RWPE2 (cell line): ENCODE data around the gene HDAC1.
A peak's percentile ranks its signal among the peaks of the same experiment; 100 is the strongest.

Source experiments
- ATAC-seq: fragments of 200-7000 bp; cut with Tn5 transposase; 3 replicates; pipeline ENCODE4 v1.9.1; 2021; ENCODE audit warnings: low read depth
- DNase-seq: peaks from one replicate; pipeline ENCODE4 v3.0.0-alpha.2; 2020; ENCODE audit warnings: low spot score
- H3K27ac ChIP-seq: fragments of 450-650 bp; 2 replicates; pipeline ENCODE4 v1.5.1; 2017; ENCODE audit warnings: mild to moderate bottlenecking; ENCODE audit not compliant: poor library complexity, severe bottlenecking
- H3K27me3 ChIP-seq: fragments of 250-450 bp; sonication (Bioruptor Pico); 2 replicates; pipeline ENCODE4 v1.5.1; 2021; ENCODE audit warnings: mild to moderate bottlenecking, moderate library complexity; ENCODE audit not compliant: insufficient read depth, poor library complexity, severe bottlenecking
- H3K36me3 ChIP-seq: fragments of 250-450 bp; sonication (Bioruptor Pico); 2 replicates; pipeline ENCODE4 v1.5.1; 2020; ENCODE audit warnings: low read depth, mild to moderate bottlenecking, moderate library complexity
- H3K4me1 ChIP-seq: fragments of 250-450 bp; sonication (Bioruptor Pico); 2 replicates; pipeline ENCODE4 v1.5.1; 2021; ENCODE audit warnings: mild to moderate bottlenecking, moderate library complexity; ENCODE audit not compliant: insufficient read depth, poor library complexity, severe bottlenecking
- H3K4me3 ChIP-seq: fragments of 250-450 bp; sonication (Bioruptor Pico); 2 replicates; pipeline ENCODE4 v1.5.1; 2021; ENCODE audit warnings: mild to moderate bottlenecking, moderate library complexity; ENCODE audit not compliant: severe bottlenecking
- H3K9me3 ChIP-seq: fragments of 250-450 bp; sonication (Bioruptor Pico); 2 replicates; pipeline ENCODE4 v1.5.1; 2021; ENCODE audit warnings: mild to moderate bottlenecking, moderate library complexity; ENCODE audit not compliant: severe bottlenecking
- TF ChIP-seq, protein P1 (sequence below): fragments of 450-650 bp; IDR thresholded peaks from one replicate; pipeline ENCODE4 v1.5.1; 2017; ENCODE audit warnings: mild to moderate bottlenecking, moderate library complexity; ENCODE audit not compliant: poor library complexity, severe bottlenecking

The HDAC1 gene

GRCh38 chr1:32345289-32345827 lies 53.5 kb downstream of the HDAC1 start:
- Histone ChIP-seq H3K9me3 (no peaks in the 10 kb centered on the region), H3K27me3 (no peaks in the 10 kb centered on the region), H3K4me1 (no peaks in the 10 kb centered on the region), H3K4me3 (no peak overlapping the region), H3K27ac (no peak overlapping the region), H3K36me3 (no peaks in the 10 kb centered on the region)
- ATAC-seq (peak; percentile 32; the same call in 1 of the 3 replicates), DNase-seq (no peak)
- TF ChIP-seq, protein P1, sequence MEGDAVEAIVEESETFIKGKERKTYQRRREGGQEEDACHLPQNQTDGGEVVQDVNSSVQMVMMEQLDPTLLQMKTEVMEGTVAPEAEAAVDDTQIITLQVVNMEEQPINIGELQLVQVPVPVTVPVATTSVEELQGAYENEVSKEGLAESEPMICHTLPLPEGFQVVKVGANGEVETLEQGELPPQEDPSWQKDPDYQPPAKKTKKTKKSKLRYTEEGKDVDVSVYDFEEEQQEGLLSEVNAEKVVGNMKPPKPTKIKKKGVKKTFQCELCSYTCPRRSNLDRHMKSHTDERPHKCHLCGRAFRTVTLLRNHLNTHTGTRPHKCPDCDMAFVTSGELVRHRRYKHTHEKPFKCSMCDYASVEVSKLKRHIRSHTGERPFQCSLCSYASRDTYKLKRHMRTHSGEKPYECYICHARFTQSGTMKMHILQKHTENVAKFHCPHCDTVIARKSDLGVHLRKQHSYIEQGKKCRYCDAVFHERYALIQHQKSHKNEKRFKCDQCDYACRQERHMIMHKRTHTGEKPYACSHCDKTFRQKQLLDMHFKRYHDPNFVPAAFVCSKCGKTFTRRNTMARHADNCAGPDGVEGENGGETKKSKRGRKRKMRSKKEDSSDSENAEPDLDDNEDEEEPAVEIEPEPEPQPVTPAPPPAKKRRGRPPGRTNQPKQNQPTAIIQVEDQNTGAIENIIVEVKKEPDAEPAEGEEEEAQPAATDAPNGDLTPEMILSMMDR: no peak

- TF ChIP-seq, protein P1: no peak
- Histone ChIP-seq H3K4me1 (no peaks in the 10 kb centered on the region), H3K9me3 (no peaks in the 10 kb centered on the region), H3K4me3 (no peak overlapping the region), H3K27me3 (no peaks in the 10 kb centered on the region), H3K27ac (no peak overlapping the region), H3K36me3 (no peaks in the 10 kb centered on the region)
- ATAC-seq: no peak
- DNase-seq: no peak
Observed at GRCh38 chr1:32346532-32347157, 54.8 kb downstream of the HDAC1 start.

DNA sequence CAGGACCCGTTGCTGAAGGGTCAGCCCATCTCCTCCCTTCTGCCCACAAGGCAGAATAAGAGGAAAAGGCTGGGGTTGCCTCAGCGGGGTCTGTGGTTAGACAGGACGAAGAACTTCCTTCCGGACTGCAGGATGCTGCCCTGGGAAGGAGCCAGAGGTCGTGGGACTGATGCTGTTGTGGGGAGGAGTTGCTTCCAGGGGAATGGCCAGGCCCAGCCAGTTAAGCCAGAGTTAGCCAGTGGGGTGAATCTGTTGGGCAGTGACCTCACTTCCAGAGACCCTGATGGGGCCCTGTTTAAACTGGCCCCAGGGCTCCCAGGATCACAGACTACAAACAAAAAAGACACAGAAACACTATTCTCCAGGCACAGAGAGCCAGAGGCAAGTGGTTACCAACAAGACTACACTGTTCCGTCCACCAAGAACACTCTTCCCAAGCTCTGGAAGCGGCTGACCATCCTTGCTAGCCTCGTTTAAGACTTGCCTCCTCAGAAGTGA lies 57.4 kb downstream of the HDAC1 start:
- no peaks in the 10 kb centered on the region for H3K9me3 ChIP-seq
- H3K4me3 ChIP-seq: no peak overlapping the region
- ATAC-seq (no peak), DNase-seq (no peak)
- no peak overlapping the region for H3K27ac ChIP-seq
- no peaks in the 10 kb centered on the region for H3K36me3 ChIP-seq
- H3K27me3 ChIP-seq: no peaks in the 10 kb centered on the region
- TF ChIP-seq, protein P1: no peak
- peaks cover 12% of the 10 kb centered on the region for H3K4me1 ChIP-seq

GRCh38 chr1:32350785-32351398 lies 59.0 kb downstream of the HDAC1 start:
- ATAC-seq (peak; percentile 22), DNase-seq (no peak)
- TF ChIP-seq, protein P1: peak; percentile 46
- peak overlapping the region; percentile 53 for H3K4me3 ChIP-seq
- H3K4me1 ChIP-seq: peaks cover 12% of the 10 kb centered on the region
- peak overlapping the region; percentile 51 for H3K27ac ChIP-seq
- H3K36me3 ChIP-seq: no peaks in the 10 kb centered on the region
- H3K9me3 ChIP-seq: no peaks in the 10 kb centered on the region
- no peaks in the 10 kb centered on the region for H3K27me3 ChIP-seq
